ES-I3 (cell line): ENCODE data around the gene CPNE1.

ENCODE experiments used
- H3K36me3 ChIP-seq: 2 replicates; pipeline ENCODE4 v1.6.1; 2013; ENCODE audit warnings: mild to moderate bottlenecking, low read length, control low read depth, moderate library complexity; ENCODE audit not compliant: insufficient read depth
- H3K4me1 ChIP-seq: 2 replicates; pipeline ENCODE4 v1.6.1; 2013; ENCODE audit warnings: mild to moderate bottlenecking, control low read depth, low read length; ENCODE audit not compliant: insufficient read depth
- H3K9ac ChIP-seq: 2 replicates; pipeline ENCODE4 v1.6.1; 2013; ENCODE audit warnings: low read depth, mild to moderate bottlenecking, low read length, moderate library complexity
- H3K9me3 ChIP-seq: 2 replicates; pipeline ENCODE4 v1.6.1; 2013; ENCODE audit warnings: mild to moderate bottlenecking, low read length, moderate library complexity; ENCODE audit not compliant: control insufficient read depth, insufficient read depth

The CPNE1 gene

DNA sequence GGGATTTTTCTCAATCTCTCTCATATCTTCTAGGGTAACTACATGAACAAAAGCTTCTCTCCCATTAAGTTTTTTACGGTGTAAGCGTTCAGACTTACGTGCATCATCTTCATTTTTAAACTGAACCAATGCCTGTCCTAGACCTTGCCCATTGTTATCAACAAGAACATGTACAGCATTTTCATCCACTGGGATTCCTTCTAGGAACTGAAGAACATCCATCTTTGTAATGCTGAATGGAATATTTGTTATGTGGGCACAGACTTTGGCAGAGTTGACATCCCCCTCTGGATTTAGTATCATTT lies 11.3 kb downstream of the CPNE1 start:
- peaks cover 14% of the 10 kb centered on the region; the same call in 1 of the 2 replicates for H3K36me3 ChIP-seq
- no peak overlapping the region for H3K9ac ChIP-seq
- no peaks in the 10 kb centered on the region for H3K4me1 ChIP-seq
- no peaks in the 10 kb centered on the region for H3K9me3 ChIP-seq

DNA sequence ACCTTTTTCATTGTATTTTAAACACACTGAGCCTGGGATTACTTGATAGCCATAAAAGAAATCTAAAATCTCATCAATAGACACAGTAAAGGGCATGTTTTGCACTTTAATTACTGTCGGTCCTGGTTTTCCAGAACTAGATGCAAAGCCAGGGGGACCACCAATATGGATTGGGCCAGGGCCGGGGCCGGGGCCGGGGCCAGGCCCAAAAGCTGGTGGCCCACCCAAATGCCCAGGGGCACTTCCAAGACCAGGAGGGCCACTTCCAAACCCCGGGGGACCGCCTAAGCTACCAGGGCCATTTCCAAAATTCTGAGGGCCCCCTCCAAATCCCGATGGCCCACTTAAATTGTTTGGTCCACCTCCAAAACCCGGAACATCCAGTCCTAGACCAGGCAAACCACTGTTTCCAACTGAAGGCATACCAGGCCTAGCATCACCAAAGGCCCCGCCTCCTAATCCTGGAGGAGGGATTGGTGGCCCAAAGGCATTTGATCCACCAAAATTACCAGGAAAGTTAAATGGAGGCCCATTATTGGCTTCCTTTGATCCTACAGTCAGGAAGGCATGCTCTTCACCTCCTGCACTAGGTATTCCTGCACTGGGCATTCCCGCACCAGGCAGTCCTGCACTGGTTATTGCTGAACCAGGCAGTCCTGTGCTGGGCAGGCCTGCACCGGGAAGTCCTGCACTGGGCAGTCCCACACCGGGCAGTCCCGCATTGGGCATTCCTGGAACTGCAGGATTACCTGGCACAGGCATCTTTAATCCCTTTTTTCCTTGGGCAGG lies 11.9 kb downstream of the CPNE1 start:
- no peaks in the 10 kb centered on the region for H3K4me1 ChIP-seq
- no peaks in the 10 kb centered on the region for H3K9me3 ChIP-seq
- H3K9ac ChIP-seq: no peak overlapping the region
- H3K36me3 ChIP-seq: peaks cover 14% of the 10 kb centered on the region; the same call in 1 of the 2 replicates

DNA sequence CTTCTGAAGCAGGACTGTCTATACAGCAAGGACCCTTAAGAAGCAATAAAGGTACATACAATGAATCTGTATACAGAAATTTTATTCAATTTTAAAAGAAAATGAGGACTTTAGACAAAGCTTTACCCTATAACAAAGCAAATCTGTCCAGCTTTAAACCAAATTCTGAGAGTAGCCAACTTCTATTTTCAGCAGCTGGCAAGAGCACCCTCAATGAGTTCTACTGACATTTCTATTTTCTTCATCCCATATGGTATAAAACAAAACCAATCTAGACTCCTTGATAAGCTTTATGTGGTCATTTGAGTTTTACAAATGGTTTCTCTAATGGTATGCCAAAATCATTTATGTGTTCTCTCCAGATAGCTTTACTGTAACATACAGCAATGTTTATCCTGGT lies 12.7 kb downstream of the CPNE1 start:
- Histone ChIP-seq H3K9me3 (no peaks in the 10 kb centered on the region), H3K9ac (no peak overlapping the region), H3K36me3 (peaks cover 14% of the 10 kb centered on the region; the same call in 1 of the 2 replicates), H3K4me1 (no peaks in the 10 kb centered on the region)

DNA sequence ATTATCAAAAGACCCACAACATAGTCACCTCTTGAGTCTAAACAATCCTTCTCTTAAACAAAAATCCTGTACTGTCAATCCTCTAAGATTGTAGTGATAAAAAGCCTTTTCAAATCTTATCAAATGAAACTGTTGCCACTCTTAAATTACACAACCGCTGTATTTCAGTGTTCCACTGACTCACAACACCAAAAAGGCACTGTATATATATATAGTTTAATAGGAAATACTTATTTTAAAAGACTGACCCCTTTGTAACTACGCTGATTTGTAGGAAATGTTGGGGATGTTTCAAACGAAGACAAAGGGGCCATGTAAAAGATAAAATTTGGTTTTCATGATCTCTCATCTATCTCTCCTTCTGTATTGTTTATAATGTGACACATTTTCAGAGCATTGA lies 14.1 kb downstream of the CPNE1 start:
- no peaks in the 10 kb centered on the region for H3K4me1 ChIP-seq

DNA sequence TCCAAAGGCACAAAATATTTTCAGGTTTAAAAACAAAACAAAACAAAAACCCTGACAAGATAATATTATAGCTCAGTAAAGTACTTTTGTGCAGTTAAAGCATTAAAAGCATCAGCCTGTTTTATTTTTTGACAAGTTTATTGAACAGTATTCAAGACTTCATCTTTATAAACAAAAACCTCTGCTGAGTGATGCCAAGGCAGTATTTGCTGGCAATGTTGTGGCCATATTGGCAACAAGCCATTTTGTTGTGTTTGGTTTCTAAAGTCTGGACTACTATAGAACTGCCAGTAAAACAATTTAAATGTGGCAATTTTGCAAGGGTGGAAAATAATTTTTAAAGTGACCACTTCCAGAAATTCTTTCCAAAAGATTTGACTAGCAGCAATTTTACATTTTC lies 15.9 kb downstream of the CPNE1 start:
- no peak overlapping the region for H3K9ac ChIP-seq
- H3K4me1 ChIP-seq: no peaks in the 10 kb centered on the region
- H3K9me3 ChIP-seq: no peaks in the 10 kb centered on the region
- H3K36me3 ChIP-seq: peaks cover 8% of the 10 kb centered on the region; the same call in 1 of the 2 replicates

More for the DNA sequence above, 14.1 kb downstream of the CPNE1 start:
- H3K9ac ChIP-seq: no peak overlapping the region
- H3K9me3 ChIP-seq: no peaks in the 10 kb centered on the region
- peaks cover 14% of the 10 kb centered on the region; the same call in 1 of the 2 replicates for H3K36me3 ChIP-seq

DNA sequence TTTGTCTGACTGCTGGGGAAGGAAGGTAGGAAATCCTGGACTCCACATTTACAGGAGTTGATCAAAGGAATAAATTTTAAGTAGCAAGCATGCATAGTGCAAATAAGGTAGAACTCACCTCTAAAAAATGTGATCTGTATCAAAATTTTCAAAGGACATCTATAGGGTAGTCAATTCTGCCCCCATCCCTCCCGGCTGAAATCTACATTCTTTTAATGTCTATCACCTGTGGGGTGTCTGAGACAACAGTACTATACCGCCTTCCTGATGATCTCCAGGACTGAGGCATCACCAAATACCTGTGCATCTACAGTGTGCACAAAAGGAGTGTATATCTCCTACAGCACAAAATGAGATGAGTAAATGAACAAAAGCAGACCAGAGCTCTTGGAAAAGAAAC lies 19.9 kb downstream of the CPNE1 start:
- Histone ChIP-seq H3K36me3 (no peaks in the 10 kb centered on the region), H3K4me1 (peaks cover 3% of the 10 kb centered on the region; the same call in 1 of the 2 replicates), H3K9ac (no peak overlapping the region), H3K9me3 (no peaks in the 10 kb centered on the region)

DNA sequence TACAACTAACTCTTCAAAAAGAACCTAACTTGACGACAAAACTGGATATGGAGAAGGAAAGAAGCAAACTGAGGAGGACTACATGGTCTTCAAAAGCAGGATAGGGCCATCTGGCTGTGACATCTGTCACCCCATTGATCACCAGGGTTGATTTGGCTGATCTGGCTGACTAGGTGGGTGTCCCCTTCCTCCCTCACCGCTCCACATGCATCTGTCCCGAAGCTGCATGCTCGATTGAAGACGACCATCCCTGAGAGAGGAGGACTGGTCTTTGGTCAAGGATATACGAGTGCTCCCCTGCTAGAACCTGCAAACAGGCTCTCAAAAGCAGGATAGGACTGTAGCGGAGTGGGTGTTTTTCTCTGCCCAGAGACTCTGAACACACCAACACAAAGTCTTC lies 21.7 kb downstream of the CPNE1 start:
- no peaks in the 10 kb centered on the region for H3K36me3 ChIP-seq
- no peak overlapping the region for H3K9ac ChIP-seq
- H3K9me3 ChIP-seq: no peaks in the 10 kb centered on the region
- peaks cover 10% of the 10 kb centered on the region; the same call in 1 of the 2 replicates for H3K4me1 ChIP-seq

DNA sequence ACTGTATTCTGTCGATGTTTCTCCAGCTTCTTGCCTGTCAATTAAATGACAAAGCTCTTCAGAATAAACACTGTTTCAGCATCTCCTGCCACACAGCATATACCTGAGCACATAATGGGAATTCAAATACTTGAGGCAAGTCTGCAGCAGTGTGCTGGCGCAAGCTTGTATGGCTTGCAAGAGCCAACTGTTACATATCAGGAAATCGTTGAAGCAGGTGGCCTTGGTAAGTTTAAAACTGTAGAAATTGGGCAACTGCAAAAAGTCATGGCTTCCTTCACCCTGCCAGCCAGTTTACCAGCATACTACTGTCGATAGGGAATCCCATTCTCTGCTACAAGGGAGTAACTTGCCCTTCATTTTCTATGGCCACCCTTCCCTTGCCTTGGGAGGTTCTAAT lies 23.0 kb downstream of the CPNE1 start:
- H3K4me1 ChIP-seq: peaks cover 10% of the 10 kb centered on the region; the same call in 1 of the 2 replicates
- no peaks in the 10 kb centered on the region for H3K9me3 ChIP-seq
- H3K9ac ChIP-seq: no peak overlapping the region
- no peaks in the 10 kb centered on the region for H3K36me3 ChIP-seq

DNA sequence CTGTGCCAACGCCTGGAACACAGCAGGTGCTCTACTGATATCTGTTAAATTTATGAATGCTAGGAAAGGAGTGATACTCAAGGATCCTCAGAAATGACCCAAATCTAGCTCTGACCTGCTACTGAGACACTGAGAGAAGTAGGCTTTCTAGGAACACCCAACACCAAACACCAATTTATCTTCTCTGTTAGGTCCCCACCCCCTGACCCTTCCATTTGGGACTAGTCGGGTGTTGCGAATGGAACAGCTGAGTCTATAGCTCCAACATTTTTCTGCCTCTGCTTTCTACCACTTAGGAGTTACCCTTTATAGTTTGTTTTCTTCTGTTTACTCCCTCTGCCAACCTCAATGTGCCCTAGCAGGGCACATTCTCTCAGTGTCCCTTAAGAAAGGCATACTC lies 24.0 kb downstream of the CPNE1 start:
- H3K9me3 ChIP-seq: no peaks in the 10 kb centered on the region
- H3K9ac ChIP-seq: no peak overlapping the region
- peaks cover 10% of the 10 kb centered on the region; the same call in 1 of the 2 replicates for H3K4me1 ChIP-seq
- H3K36me3 ChIP-seq: no peaks in the 10 kb centered on the region

DNA sequence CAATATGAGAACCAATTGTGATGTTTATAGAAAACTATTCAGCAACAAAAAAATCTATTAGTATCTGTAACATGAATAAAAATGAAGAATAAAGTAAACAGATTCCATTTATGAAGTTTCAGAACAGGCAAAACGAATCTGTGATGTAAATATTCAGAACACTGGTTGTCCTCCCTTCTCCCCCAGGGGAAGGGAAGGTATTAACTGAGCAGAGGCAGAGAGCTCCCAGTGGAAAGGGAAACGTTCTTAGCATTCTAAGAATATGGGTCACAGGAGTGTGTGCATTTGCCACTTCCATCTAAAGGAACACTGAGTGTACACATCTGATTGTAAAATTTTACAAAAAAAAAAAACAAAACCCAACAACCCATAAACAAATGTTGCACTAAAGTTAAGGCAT lies 25.9 kb downstream of the CPNE1 start:
- Histone ChIP-seq H3K36me3 (no peaks in the 10 kb centered on the region; the same call in 1 of the 2 replicates), H3K9me3 (no peaks in the 10 kb centered on the region), H3K9ac (no peak overlapping the region), H3K4me1 (peaks cover 10% of the 10 kb centered on the region; the same call in 1 of the 2 replicates)

DNA sequence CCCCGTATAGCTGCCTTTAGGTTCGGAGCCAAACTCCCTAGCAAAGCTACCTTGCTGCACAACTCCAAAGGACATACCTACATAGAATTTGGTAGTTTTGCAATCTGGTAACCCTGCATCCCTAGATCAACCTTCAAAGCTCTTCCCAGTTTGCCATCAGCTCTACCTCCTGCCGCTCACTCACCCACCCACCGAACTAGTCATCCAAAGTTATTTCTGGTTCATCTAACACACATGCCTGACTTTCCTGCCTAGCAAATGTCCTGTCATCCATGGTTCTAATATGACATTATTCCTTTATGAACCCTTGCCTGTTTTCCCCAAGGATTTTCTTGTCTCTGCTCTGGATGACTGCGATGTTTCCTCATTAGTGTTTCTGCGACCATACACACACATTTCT lies 27.4 kb downstream of the CPNE1 start:
- Histone ChIP-seq H3K9me3 (no peaks in the 10 kb centered on the region), H3K9ac (no peak overlapping the region), H3K36me3 (no peaks in the 10 kb centered on the region; the same call in none of the 2 replicates), H3K4me1 (peaks cover 10% of the 10 kb centered on the region; the same call in 1 of the 2 replicates)

DNA sequence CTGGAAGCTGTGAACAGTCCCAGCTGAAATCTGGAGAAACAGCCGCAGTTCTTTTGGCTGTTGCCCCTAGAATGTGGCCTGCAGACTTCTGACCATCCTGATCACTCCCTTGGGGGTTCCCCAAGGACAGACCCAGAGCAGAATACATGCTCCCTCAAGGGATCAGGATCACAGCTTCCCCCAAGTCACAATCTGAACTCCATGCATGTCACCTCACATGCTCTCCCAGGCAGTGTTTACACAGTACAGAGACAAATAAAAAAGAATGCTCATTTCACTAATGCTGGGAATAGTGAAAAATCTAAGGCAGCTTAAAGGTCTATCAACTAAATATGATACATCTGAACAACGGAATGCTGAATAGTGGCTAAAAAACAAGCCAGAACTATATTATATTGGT lies 28.6 kb downstream of the CPNE1 start:
- H3K4me1 ChIP-seq: peaks cover 10% of the 10 kb centered on the region; the same call in 1 of the 2 replicates
- H3K9ac ChIP-seq: no peak overlapping the region
- peaks cover 10% of the 10 kb centered on the region for H3K36me3 ChIP-seq
- H3K9me3 ChIP-seq: no peaks in the 10 kb centered on the region

DNA sequence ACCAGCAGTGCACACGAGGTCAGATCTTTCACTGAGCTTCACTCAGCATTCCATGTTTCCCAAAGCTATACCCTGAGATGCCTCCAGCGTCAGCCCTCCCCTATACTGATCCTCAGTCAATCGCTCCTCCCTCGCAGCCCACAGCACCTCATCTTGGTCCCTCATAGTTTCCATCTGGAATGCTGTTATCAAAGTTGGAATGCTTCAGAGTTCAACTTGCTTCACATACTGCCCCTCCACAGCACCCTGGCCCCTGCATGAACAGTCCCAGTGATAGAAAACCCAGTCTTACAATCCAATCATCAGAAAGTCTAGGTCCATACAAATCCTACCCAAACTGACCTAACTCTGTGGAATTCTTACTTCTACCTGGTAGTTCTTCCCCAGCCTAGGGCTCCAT lies 29.0 kb downstream of the CPNE1 start:
- Histone ChIP-seq H3K9ac (no peak overlapping the region), H3K4me1 (peaks cover 10% of the 10 kb centered on the region; the same call in 1 of the 2 replicates), H3K36me3 (peaks cover 14% of the 10 kb centered on the region), H3K9me3 (no peaks in the 10 kb centered on the region)

DNA sequence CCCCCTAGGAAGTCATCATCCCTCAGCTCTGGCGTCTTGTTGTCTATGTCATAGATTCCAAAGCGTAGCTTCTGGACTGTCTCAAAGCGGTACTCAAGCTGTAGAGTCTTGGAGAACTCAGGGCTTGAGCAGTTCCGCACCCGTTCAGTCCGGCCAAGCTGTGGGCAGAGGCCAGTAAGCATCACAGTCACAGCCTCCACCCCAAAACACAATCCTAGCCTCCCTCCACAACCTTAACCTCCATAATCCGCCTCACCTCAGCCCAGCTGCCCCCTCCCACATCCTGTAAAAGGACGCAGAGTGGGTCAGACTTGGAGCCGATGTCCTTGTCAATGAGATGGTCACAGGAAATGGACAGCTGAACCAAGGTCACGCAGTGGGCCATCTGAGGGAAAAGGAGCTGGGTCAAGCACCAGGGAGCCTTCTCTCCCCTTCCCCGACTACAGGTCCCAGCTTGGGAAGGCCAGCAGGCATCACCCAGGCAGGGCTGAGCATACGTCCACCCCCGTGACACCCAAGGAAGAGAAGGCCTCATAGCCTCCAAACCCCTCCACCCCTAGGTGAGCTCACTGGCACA lies 32.1 kb downstream of the CPNE1 start:
- Histone ChIP-seq H3K9ac (no peak overlapping the region), H3K9me3 (no peaks in the 10 kb centered on the region), H3K4me1 (no peaks in the 10 kb centered on the region), H3K36me3 (peaks cover 30% of the 10 kb centered on the region)

DNA sequence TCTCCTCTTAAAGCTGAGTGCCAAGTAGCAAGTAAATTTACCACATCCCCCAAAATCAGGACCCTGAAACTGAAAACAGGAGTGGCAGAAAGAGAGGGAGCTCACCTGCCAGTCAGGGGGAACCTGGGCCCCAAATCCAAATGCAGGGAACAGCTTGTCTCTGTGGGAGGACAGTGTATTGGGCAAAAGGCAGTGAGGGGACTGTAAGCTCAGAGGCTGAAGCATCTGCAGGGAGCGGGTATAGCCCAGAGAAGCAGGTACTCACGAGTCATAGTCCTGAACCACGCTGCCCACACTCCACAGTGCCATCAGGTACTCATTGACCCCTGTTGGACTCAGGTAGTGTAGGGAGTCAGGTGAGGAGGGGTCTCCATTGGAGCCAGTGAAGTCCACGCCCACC lies 34.1 kb downstream of the CPNE1 start:
- Histone ChIP-seq H3K9me3 (no peaks in the 10 kb centered on the region), H3K4me1 (no peaks in the 10 kb centered on the region), H3K9ac (no peak overlapping the region), H3K36me3 (peaks cover 43% of the 10 kb centered on the region)
